ENCODE data around the gene OS9. TPM values are rescaled to one million over a fixed set of nuclear protein-coding genes. Genes with fewer than 3 reads are reported as not detected.

The OS9 gene
- total RNA-seq, 1 experiment from 2014 or later, result 221 TPM

DNA sequence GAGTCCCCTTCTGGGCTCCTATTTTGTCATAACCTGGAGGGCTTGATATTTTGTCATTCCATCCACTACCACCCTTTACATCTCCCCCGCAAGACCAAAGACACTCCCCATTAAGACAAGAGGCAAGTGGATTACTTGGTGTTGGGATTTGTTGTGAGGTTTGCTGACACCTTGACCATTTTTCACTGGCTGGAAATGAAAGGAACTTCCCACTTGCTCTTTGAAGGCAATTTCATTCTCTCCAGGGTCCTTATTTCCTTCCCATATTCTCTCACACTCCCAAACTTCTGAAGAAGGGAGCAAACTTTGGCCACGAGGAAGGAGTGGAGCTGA lies 29.7 kb downstream of the OS9 start:
- DNase-seq (ENCODE audit: low spot score), result no peak

DNA sequence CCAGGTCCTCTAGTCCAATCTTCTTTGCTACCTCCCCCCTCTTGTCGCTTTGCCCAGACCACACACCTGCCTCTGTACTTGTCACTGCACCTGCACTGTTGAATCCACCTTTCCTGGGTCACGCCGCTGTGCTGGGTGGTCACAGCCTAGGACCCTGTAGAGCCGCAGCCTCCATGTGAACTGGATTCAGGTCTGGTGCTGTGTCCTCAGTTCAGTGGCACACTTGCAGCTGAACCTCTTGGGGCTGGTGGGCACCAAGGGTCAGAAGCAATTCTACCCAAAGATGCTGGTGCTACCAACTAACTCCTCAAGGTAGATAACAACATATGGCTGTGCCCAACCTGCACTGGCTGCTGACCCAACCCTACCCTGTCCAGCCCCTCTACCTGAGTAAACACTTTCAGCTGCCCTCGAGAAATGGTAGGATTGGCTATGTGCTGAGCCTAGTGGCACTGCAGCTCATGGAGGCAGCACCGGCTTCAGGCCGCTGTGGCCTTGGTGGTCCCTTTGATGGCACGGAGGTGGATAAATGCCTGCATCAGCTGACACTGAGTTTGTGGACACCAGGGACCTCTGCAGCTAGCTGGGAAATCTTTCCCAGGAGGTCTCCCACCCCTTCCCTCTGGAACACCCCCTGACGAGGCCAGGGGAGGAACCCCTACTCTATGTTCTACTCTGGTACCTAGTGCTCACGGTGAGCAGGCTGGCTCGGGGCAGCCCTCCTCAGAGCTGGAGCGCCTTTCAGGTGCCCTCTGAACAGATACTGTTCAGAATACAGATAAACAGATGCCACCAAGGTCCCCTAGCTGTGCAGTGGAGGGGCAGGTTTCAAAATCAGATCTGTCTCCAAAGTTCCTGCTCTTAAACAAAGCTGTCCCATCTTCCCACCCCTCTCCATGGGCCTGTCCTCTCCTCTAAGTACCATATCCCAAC lies 30.3 kb downstream of the OS9 start:
- no peak for DNase-seq (ENCODE audit: low spot score)

GRCh38 chr12:57724936-57725740 lies 31.2 kb downstream of the OS9 start:
- no peak for DNase-seq (ENCODE audit: low spot score)

DNA sequence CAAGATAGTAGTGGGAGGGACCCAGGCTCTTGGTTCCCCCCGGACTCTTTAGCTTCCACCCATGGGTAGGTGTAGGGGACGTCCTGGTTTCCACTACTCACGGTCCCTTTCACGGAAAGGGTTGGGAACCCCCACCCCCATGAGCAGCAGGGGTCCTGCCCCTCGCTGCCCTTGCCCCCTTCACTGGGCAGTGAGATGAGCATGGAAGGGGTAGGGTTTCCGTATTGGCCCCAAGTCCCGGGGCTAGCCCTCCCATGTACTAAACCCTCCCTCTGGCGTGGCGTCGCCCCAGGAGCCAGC lies 31.9 kb downstream of the OS9 start:
- no peak for DNase-seq (ENCODE audit: low spot score)

DNA sequence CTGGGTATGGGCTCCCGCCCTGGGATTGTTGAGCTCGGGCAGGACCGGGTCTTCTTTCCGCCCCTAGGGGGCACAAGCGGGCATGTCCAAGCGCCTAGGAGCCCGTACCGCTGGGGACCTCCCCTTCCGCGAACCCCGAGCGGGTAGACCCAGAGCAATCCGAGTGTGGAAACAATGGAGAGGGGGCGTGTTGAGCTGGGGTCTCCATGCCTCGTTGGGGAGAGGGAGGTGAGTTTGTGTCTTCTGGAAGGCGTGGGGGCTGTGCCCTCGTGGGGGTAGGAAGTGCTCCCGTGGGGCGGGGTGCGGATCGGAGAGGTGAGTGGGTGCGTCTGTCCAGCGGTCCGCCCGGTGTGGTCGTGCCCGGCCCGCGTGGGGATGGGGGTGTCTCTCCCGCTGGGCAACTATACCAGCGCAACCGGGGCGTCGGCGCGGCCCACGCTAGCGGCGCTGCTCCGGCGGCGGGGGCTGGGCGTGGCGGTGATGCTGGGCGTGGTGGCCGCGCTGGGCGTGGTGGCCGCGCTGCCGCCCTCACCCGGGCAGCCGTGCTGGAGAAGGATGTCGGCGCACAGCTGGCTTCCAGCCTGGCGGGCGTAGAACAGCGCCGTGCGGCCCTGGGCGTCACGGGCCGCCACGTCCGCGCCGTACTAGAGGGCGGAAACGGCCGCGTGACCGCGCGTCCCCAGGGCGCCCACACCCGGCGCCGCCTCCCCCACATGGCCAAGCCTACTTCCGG lies 32.4 kb downstream of the OS9 start:
- peak; percentile 74 for DNase-seq (ENCODE audit: low spot score)

- no peak for DNase-seq (ENCODE audit: low spot score)
These were observed 33.2 kb downstream of the OS9 start for GRCh38 chr12:57726884-57727757.

DNA sequence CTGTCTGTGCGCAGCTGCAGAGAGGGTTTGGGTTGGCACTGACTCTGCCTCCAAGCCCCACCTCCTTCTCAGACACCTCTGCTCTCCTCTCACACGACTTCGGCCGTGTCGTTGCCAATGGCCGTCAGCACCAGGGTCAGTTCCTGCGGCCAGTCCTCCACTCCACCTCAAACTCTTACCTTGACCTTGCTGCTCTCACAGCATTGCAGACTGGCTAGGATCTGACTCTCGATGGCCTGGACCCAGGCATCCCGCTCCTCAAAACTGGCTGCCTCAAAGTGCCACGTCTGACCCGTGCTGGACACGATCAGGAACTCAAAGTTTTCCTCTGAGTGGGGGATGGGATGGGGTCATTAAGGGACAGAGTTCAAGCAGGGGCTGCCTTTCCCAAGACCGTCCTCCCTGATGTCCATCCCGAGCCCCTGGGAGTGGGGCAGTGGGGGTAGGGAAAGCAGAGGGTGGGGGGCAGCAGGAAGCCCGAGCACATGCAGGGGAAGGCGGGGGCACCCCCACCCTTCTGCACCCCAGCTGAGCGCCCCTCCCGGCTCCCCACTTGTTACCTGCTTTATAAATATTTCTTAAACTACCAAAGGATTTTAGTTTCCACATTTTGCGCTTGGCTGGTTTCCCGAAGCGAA lies 33.9 kb downstream of the OS9 start:
- no peak for DNase-seq (ENCODE audit: low spot score)

GRCh38 chr12:57729321-57729844 lies 35.5 kb downstream of the OS9 start:
- DNase-seq (ENCODE audit: low spot score), result no peak

- DNase-seq (ENCODE audit: low spot score), result no peak
These were observed 36.6 kb downstream of the OS9 start for GRCh38 chr12:57730336-57731067.

DNA sequence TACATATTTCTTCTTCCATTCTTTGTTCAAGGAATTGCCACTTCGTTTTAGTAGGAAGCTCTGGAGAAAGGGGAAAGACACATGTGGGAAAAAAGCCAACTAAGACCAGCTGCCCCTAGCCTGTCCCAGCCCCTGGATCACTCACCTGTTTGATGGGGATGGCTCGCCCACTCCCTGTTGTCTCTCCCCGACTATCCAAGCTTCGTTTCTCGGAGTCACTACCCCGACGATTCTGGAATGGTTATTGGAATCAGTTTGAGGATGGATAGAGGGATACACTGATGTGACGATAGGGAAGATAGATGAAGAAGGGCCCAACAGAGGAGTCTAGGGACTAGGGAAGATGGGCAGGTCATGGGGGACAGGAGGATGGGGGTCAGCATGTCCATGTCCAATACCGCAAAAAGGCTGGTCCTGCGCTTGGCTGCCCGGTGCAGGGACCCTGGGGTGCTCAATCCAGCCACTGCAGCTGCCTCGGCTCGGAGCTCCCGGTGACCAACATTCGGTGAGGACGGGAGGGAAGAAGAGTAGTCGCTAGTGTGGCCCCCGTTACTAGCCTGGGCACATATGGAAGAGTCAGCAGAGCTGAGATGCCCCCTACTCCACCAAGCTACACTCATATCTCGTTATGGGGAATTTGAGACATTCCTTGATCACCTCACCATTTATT lies 37.6 kb downstream of the OS9 start:
- DNase-seq (ENCODE audit: low spot score), result no peak

DNA sequence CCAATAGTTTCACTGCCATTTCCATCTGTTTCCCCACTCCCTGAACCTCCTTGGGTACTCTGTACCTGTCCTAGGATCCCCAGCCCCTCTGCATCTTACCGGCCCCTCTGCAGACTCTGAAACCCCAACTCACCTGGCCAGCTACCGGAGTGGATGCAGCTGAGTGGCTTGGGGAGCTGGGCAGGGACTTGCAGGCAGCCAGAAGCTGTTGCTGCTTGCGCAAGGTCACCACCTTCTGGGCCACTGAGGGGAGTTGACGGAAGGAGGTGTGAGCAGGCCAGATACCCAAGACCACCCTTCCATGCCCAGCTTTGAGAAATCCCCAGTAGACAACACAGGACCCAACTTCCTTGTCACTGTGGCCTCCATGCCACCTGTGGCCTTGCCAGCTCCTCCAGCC lies 38.3 kb downstream of the OS9 start:
- DNase-seq (ENCODE audit: low spot score), result no peak

- no peak for DNase-seq (ENCODE audit: low spot score)
These were observed 39.0 kb downstream of the OS9 start for GRCh38 chr12:57732726-57733593.

DNA sequence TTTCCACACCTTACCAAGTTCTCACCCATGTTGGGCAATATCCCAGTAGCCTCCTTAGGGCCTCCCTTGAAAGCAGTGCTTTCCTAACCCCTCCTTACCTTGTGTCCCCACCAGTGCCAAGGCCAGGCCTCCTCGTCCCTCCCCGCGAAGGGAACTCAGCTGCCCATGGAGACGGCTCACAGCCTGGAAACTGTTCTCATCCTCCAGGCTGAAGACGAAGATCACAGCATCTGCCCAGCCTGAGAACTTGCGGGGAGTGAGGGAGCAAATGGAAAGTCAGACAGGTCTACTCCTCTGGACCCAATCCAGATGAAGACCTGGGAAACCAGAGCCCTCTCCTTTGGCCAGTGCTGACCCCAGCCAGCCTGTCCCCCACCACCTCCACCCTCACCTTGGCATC lies 40.0 kb downstream of the OS9 start:
- DNase-seq (ENCODE audit: low spot score), result no peak

- DNase-seq (ENCODE audit: low spot score), result no peak
These were observed 40.7 kb downstream of the OS9 start for GRCh38 chr12:57734591-57734990.

DNA sequence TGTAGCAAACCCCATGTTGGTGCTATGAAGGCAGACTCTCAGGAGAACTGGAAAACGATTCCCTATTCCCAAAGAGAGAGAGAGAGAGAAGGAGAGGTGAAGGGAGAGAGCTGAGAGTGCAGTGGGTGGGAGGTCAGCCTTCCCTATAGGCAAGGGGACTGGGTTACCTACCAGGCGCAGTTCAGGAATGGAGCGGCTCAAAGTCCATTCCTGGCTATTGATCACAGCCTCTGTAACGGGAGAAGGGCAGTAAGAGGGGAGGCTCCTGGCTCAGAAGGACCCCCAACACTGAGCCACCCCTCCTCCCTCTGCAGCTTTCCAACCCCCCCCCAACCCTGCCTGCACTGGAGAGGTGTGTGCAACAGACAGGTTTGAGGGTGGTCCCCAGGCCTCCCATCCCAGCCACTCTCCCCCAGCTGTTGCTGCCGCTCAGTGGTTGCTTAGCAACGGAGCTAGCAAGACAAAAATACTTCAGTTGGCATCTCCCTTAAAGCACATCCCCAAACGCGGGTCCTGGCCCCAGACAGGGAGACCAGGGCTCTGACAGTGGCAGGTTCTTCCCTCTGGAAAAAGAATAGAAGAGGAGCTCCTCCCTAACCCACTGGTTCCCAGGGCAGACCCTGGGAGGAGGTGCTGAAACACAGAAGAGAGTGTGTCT lies 41.4 kb downstream of the OS9 start:
- no peak for DNase-seq (ENCODE audit: low spot score)

GRCh38 chr12:57735952-57736740 lies 42.2 kb downstream of the OS9 start:
- DNase-seq (ENCODE audit: low spot score), result no peak

Measured in H4 (cell line).